Upper lobe of left lung (tissue), 6 donors: ENCODE measurements around the gene PTPRK. TPM values are rescaled to one million over a fixed set of nuclear protein-coding genes. Genes with fewer than 3 reads are reported as not detected.

ENCODE experiments used
- ATAC-seq, 2 donors: fragments of 200-7000 bp; cut with Tn5 transposase; one replicate each; pipeline ENCODE4 v1.9.1; 2022; ENCODE audit warnings: mild to moderate bottlenecking in 2 of 2, moderate library complexity in 2 of 2; ENCODE audit not compliant: low FRiP score in 2 of 2
- DNase-seq, 2 donors: peaks; one replicate each; pipeline ENCODE4 v3.0.0-alpha.2; 2019 to 2020
- H3K27ac ChIP-seq, 4 donors: fragments of 200-600 bp; sonication (generic); one replicate each; pipeline ENCODE4 v1.5.1; 2016 to 2019
- H3K27me3 ChIP-seq, 4 donors: fragments of 200-600 bp; sonication (generic); one replicate each; pipeline ENCODE4 v1.5.1; 2017 to 2019
- H3K36me3 ChIP-seq, 4 donors: fragments of 200-600 bp; sonication (generic); one replicate each; pipeline ENCODE4 v1.5.1; 2016 to 2019
- H3K4me1 ChIP-seq, 4 donors: fragments of 200-600 bp; sonication (generic); one replicate each; pipeline ENCODE4 v1.5.1; 2018 to 2019
- H3K4me3 ChIP-seq, 4 donors: fragments of 200-600 bp; sonication (generic); one replicate each; pipeline ENCODE4 v1.5.1; 2017 to 2019; ENCODE audit warnings: mild to moderate bottlenecking in 2 of 4, moderate library complexity in 1 of 4
- H3K9me3 ChIP-seq, 4 donors: fragments of 200-600 bp; sonication (generic); one replicate each; pipeline ENCODE4 v1.5.1; 2018 to 2019
- CTCF ChIP-seq, 6 experiments: fragments of 450-650 bp in 4 of 6; fragments of 200-600 bp in 2 of 6; sonication (generic) in 2 of 6; IDR thresholded peaks; one replicate each; pipeline ENCODE4 v1.5.1; 2016 to 2019; ENCODE audit warnings: antibody characterized with exemption in 6 of 6
- EP300 ChIP-seq, 4 donors: sonication (generic); formaldehyde crosslinking; IDR thresholded peaks; one replicate each; pipeline ENCODE4 v1.5.1; 2017; ENCODE audit warnings: antibody characterized with exemption in 4 of 4, control low read depth in 2 of 4
- POLR2A ChIP-seq, 4 donors: fragments of 450-650 bp; IDR thresholded peaks; one replicate each; pipeline ENCODE4 v1.5.1; 2016 to 2017; ENCODE audit warnings: antibody characterized with exemption in 4 of 4, mild to moderate bottlenecking in 2 of 4
- POLR2AphosphoS5 ChIP-seq, 2 donors: sonication (generic); formaldehyde crosslinking; IDR thresholded peaks; one replicate each; pipeline ENCODE4 v1.5.1; 2017; ENCODE audit warnings: antibody characterized with exemption in 2 of 2
- WGBS, 2 donors: methylation state at CpG; one replicate each; pipeline ENCODE4 v1.1.5; 2017 to 2018; 5-methylcytosine and 5-hydroxymethylcytosine counted together
- total RNA-seq, 6 donors: library from RNA; depleted of rRNA in 4 of 6; stranded (reverse); fragments of >200 nt in 4 of 6; gene quantifications; one replicate each; pipeline versions ENCODE4 v1.1.0 to v1.2.1, GENCODE V29; 2016 to 2021
- donor health status: DM: no; HTN: no; CAD: no; lungs with moderate emphysema.
- donor health status: DM: no; HTN: yes; CAD: no; lungs with severe emphysema.

PTPRK gene
- total RNA-seq, 6 donors from 2014 or later: 42.7 to 97.4 (median 65.2) TPM

DNA sequence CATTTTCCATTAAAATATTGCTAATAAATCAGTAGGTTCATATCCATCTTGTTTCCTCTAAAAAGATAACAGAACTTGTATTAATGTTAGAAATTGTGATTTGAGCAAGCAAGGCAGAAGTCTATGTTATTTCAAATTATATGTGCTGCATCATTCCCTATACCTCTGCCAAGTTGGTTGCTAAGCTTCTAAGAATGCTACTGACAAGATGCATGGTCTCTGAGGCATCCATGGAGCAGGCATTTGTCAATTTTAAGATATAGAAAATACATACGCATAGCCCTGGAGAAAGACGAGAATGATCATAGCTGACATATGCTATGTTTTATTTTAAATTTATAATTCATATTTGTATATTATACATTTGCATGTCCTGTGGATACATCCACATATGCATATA lies 451.2 kb downstream of the PTPRK start:
- Histone ChIP-seq H3K4me1 (no peaks in the 10 kb centered on the region), H3K9me3 (no peaks in the 10 kb centered on the region), H3K36me3 (peaks cover 0 to 4% (median 0%) of the 10 kb centered on the region in 4 donors), H3K27ac (no peak overlapping the region), H3K4me3 (no peak overlapping the region), H3K27me3 (no peaks in the 10 kb centered on the region)
- DNase-seq (no peak), ATAC-seq (no peak)
- WGBS, 2 donors: 94% methylated on average over 2 of the region's 2 CpGs
- TF ChIP-seq POLR2A (IDR thresholded peaks at IDR 0.05): no peak
- TF ChIP-seq EP300 (IDR thresholded peaks at IDR 0.05): no peak
- no peak for TF ChIP-seq POLR2AphosphoS5 (IDR thresholded peaks at IDR 0.05)
- no peak for TF ChIP-seq CTCF (IDR thresholded peaks at IDR 0.05)

GRCh38 chr6:128068119-128068479 lies 452.3 kb downstream of the PTPRK start:
- Histone ChIP-seq H3K9me3 (no peaks in the 10 kb centered on the region), H3K4me3 (no peak overlapping the region), H3K27ac (no peak overlapping the region), H3K36me3 (peaks cover 0 to 4% (median 0%) of the 10 kb centered on the region in 4 donors), H3K27me3 (no peaks in the 10 kb centered on the region), H3K4me1 (no peaks in the 10 kb centered on the region)
- 90 to 96% methylated on average over 5 of the region's 5 CpGs for WGBS, 2 donors
- DNase-seq (no peak), ATAC-seq (no peak)
- no peak for TF ChIP-seq POLR2A (IDR thresholded peaks at IDR 0.05)
- no peak for TF ChIP-seq POLR2AphosphoS5 (IDR thresholded peaks at IDR 0.05)
- no peak for TF ChIP-seq CTCF (IDR thresholded peaks at IDR 0.05)
- TF ChIP-seq EP300 (IDR thresholded peaks at IDR 0.05): no peak

- no peak for ATAC-seq
- H3K4me1 ChIP-seq: no peaks in the 10 kb centered on the region
- H3K4me3 ChIP-seq: no peak overlapping the region
- no peak overlapping the region for H3K27ac ChIP-seq
- DNase-seq: no peak
- H3K9me3 ChIP-seq: no peaks in the 10 kb centered on the region
- TF ChIP-seq POLR2A (IDR thresholded peaks at IDR 0.05) (no peak), CTCF (IDR thresholded peaks at IDR 0.05) (no peak), EP300 (IDR thresholded peaks at IDR 0.05) (no peak), POLR2AphosphoS5 (IDR thresholded peaks at IDR 0.05) (no peak)
- H3K36me3 ChIP-seq: peaks cover 0 to 4% (median 0%) of the 10 kb centered on the region in 4 donors
- H3K27me3 ChIP-seq: no peaks in the 10 kb centered on the region
- WGBS, 2 donors: 94 to 95% methylated on average over 11 of the region's 11 CpGs
Measured at GRCh38 chr6:128067446-128068118, 452.8 kb downstream of the PTPRK start.

DNA sequence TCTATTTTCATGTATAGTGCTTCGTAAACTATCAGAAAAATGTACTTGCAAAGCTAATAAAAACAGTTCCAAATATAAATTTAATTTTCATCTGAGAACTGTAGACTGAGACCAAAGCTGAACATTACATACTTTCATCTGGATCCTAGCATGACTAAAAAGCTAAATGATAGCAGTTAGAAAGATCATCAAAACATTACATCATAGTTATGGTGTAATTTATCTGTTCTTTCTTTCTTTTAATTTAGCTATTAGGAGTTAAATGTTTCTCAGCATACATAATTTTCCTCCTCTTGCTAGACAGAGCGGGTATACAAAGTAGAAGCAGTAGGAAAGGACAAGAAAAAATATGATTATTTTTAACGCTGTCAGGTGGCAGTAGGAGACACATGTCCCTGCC lies 455.3 kb downstream of the PTPRK start:
- TF ChIP-seq CTCF (IDR thresholded peaks at IDR 0.05) (no peak), EP300 (IDR thresholded peaks at IDR 0.05) (no peak), POLR2AphosphoS5 (IDR thresholded peaks at IDR 0.05) (no peak), POLR2A (IDR thresholded peaks at IDR 0.05) (no peak)
- no peak for ATAC-seq

DNA sequence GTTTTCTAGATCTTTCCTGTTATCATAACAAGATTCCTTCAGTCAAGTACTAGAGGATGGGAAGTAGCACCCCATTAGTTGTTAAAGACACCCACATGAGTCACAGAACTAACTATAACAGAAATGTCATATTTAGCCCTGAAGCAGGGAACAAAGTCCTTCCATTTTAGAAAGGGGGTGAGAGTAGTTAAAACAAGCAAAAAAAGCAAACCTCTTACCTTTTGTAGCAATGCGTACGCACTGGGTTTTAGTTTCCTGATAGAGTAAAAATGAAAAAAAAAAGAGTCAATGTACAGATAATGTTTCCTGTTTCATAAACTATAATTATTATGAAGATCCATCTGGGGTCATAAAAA lies 455.9 kb downstream of the PTPRK start:
- DNase-seq (no peak), ATAC-seq (no peak)
- no peak overlapping the region for H3K27ac ChIP-seq
- TF ChIP-seq POLR2AphosphoS5 (IDR thresholded peaks at IDR 0.05): no peak
- no peak for TF ChIP-seq CTCF (IDR thresholded peaks at IDR 0.05)
- TF ChIP-seq EP300 (IDR thresholded peaks at IDR 0.05): no peak
- no peak for TF ChIP-seq POLR2A (IDR thresholded peaks at IDR 0.05)
- peaks cover 0 to 12% (median 0%) of the 10 kb centered on the region in 4 donors for H3K36me3 ChIP-seq
- no peaks in the 10 kb centered on the region for H3K9me3 ChIP-seq
- no peaks in the 10 kb centered on the region for H3K4me1 ChIP-seq
- 94 to 99% methylated on average over 2 of the region's 2 CpGs for WGBS, 2 donors
- H3K4me3 ChIP-seq: no peak overlapping the region
- H3K27me3 ChIP-seq: no peaks in the 10 kb centered on the region

More for the DNA sequence above, 455.3 kb downstream of the PTPRK start:
- Histone ChIP-seq H3K4me1 (no peaks in the 10 kb centered on the region), H3K36me3 (peaks cover 0 to 12% (median 0%) of the 10 kb centered on the region in 4 donors), H3K4me3 (no peak overlapping the region), H3K27ac (no peak overlapping the region), H3K27me3 (no peaks in the 10 kb centered on the region), H3K9me3 (no peaks in the 10 kb centered on the region)
- no peak for DNase-seq
- WGBS, 2 donors: 89 to 94% methylated on average over 3 of the region's 3 CpGs
